HepG2 (cell line): ENCODE results near the gene FHIT. TPM values are rescaled to one million over a fixed set of nuclear protein-coding genes. Genes with fewer than 3 reads are reported as not detected.

Source experiments
- ATAC-seq: fragments of 200-7000 bp; cut with Tn5 transposase; 3 replicates; pipeline ENCODE4 v1.9.1; 2020; ENCODE audit warnings: mild to moderate bottlenecking, moderate library complexity
- BruUV-seq: library from RNA; stranded (reverse); fragments of 400-500 nt; replicated peaks from 2 replicates; lab custom pipeline; 2021; lab: Mats Ljungman, UMichigan
- CTCF ChIA-PET: fragments of 300-600 bp; formaldehyde crosslinking; extraction: SDS; loops from one replicate; lab custom pipeline; 2021; ENCODE audit warnings: low total read pairs, inconsistent platforms, low intra/inter-chr PET ratio; lab: Yijun Ruan, JAX
- POLR2A ChIA-PET: fragments of 350-600 bp; sonication (Branson Sonifier 250); formaldehyde crosslinking; loops from one replicate; lab custom pipeline; 2020; ENCODE audit warnings: antibody characterized with exemption, inconsistent platforms; lab: Yijun Ruan, JAX
- DNase-seq: peaks from one replicate; pipeline ENCODE4 v3.0.0-alpha.2; 2015; ENCODE audit warnings: low spot score
- FAIRE-seq: peaks from 3 replicates; lab custom pipeline; 2011; peaks lifted over from hg19 to GRCh38; lab: Jason Lieb, UNC
- H2AFZ ChIP-seq: one replicate; pipeline ENCODE4 v1.6.1; 2011; ENCODE audit warnings: low read length, inconsistent platforms
- H3K27ac ChIP-seq: fragments of 300-600 bp; 3 replicates; pipeline ENCODE4 v1.8.0; 2011; ENCODE audit warnings: mixed run types, mild to moderate bottlenecking, mixed read lengths, low read length, inconsistent platforms; ENCODE audit not compliant: insufficient read depth; ENCODE audit errors: extremely low read length
- H3K27me3 ChIP-seq, 2 experiments: fragments of 200-600 bp in 1 of 2; 2 replicates in 1 of 2; 3 replicates in 1 of 2; pipeline versions ENCODE4 v1.6.0 to v1.8.0; 2011; ENCODE audit warnings: low read length in 2 of 2, mild to moderate bottlenecking in 2 of 2, moderate library complexity in 2 of 2, inconsistent platforms in 1 of 2; ENCODE audit not compliant: insufficient read depth in 2 of 2, control insufficient read depth in 1 of 2
- H3K36me3 ChIP-seq, 2 experiments: fragments of 200-600 bp in 1 of 2; replicated peaks in 1 of 2; 2 replicates in 1 of 2; 3 replicates in 1 of 2; pipeline versions ENCODE4 v1.5.1 to v1.8.0; 2011; ENCODE audit warnings: low read length in 2 of 2, inconsistent platforms in 1 of 2; ENCODE audit not compliant: insufficient read depth in 2 of 2, control insufficient read depth in 1 of 2
- H3K4me1 ChIP-seq: 2 replicates; pipeline ENCODE4 v1.5.1; 2012; ENCODE audit warnings: low read length, inconsistent platforms; ENCODE audit not compliant: insufficient read depth
- H3K4me2 ChIP-seq: 2 replicates; pipeline ENCODE4 v1.6.0; 2011; ENCODE audit warnings: low read depth, low read length, inconsistent platforms
- H3K4me3 ChIP-seq, 3 experiments: fragments of 200-600 bp in 1 of 3; sonication (generic), shearing (Covaris generic) in 1 of 3; replicated peaks in 1 of 3; 2 replicates each; pipeline ENCODE4 v1.5.1; 2011 to 2016; ENCODE audit warnings: low read length in 3 of 3, inconsistent platforms in 2 of 3, low read depth in 2 of 3, mild to moderate bottlenecking in 2 of 3, control low read depth in 1 of 3, mixed read lengths in 1 of 3; ENCODE audit not compliant: insufficient read depth in 1 of 3
- H3K79me2 ChIP-seq: one replicate; pipeline ENCODE4 v1.6.1; 2011; ENCODE audit warnings: low read length, inconsistent platforms; ENCODE audit not compliant: insufficient read depth
- H3K9ac ChIP-seq: 2 replicates; pipeline ENCODE4 v1.6.0; 2011; ENCODE audit warnings: mild to moderate bottlenecking, low read depth, low read length, inconsistent platforms; ENCODE audit not compliant: insufficient read depth
- H3K9me3 ChIP-seq: 2 replicates; pipeline ENCODE4 v1.5.1; 2012; ENCODE audit warnings: mild to moderate bottlenecking, low read length
- H4K20me1 ChIP-seq: 2 replicates; pipeline ENCODE4 v1.6.0; 2011; ENCODE audit warnings: inconsistent platforms, mild to moderate bottlenecking, low read length, moderate library complexity; ENCODE audit not compliant: insufficient read depth
- HES4 ChIP-seq: sonication (generic); formaldehyde crosslinking; IDR thresholded peaks from 2 replicates; pipeline ENCODE4 v1.9.0; 2021; ENCODE audit warnings: mild to moderate bottlenecking, missing genetic modification reagents, borderline replicate concordance
- NPAS2 ChIP-seq: sonication (generic); formaldehyde crosslinking; IDR thresholded peaks from 2 replicates; pipeline ENCODE4 v1.8.0; 2022; ENCODE audit warnings: mild to moderate bottlenecking, missing genetic modification reagents, borderline replicate concordance
- TBP ChIP-seq: sonication (generic); formaldehyde crosslinking; IDR thresholded peaks from 2 replicates; pipeline ENCODE4 v1.5.0; 2020; ENCODE audit warnings: missing genetic modification reagents
- ZNF292 ChIP-seq: sonication (generic); formaldehyde crosslinking; IDR thresholded peaks from 2 replicates; pipeline ENCODE4 v1.8.1; 2022; ENCODE audit warnings: mild to moderate bottlenecking, low read depth, missing genetic modification reagents, borderline replicate concordance
- WGBS: methylation state at CpG from one replicate; pipeline ENCODE4 v1.1.6; 2017; ENCODE audit warnings: low lambda C conversion rate; 5-methylcytosine and 5-hydroxymethylcytosine counted together
- in situ Hi-C: cut with HindIII; loops from 2 replicates; pipeline ENCODE4 v1.10.0; 2017; ENCODE audit warnings: low pct_unique_long_range_greater_than_20kb; ENCODE audit not compliant: extremely low pct_ligation_motif_present
- intact Hi-C: fragments of 100-400 bp; cut with micrococcal nuclease; formaldehyde crosslinking; loops from one replicate; pipeline ENCODE4 v1.10.0; 2022; ENCODE audit not compliant: unreplicated experiment
- polyA plus RNA-seq, 8 experiments: library from polyadenylated mRNA; depleted of rRNA in 3 of 8; stranded (reverse) in 7 of 8; unstranded in 1 of 8; fragments of >200 nt; fragmentation: Illumina TruSeq in 4 of 8; extraction: Trizol in 4 of 8; gene quantifications; 2 replicates each; pipeline versions ENCODE4 v1.2.1 to v1.2.3, GENCODE V29; 2011 to 2016; ENCODE audit warnings: low read depth in 4 of 8, missing spikeins in 1 of 8, mixed read lengths in 1 of 8; ENCODE audit not compliant: insufficient read depth in 1 of 8
- total RNA-seq, 5 experiments: library from RNA; depleted of rRNA; stranded (reverse); fragments of >200 nt; fragmentation: Illumina TruSeq; extraction: Trizol; gene quantifications; 2 replicates each; pipeline ENCODE4 v1.2.3, GENCODE V29; 2016; ENCODE audit warnings: low read depth in 1 of 5

FHIT gene
- total and polyA plus RNA-seq, 2 of the 13 experiments (the other 11 are each of a cell fraction or from before 2014, with no cell fraction given), result 4.0 to 4.6 TPM

DNA sequence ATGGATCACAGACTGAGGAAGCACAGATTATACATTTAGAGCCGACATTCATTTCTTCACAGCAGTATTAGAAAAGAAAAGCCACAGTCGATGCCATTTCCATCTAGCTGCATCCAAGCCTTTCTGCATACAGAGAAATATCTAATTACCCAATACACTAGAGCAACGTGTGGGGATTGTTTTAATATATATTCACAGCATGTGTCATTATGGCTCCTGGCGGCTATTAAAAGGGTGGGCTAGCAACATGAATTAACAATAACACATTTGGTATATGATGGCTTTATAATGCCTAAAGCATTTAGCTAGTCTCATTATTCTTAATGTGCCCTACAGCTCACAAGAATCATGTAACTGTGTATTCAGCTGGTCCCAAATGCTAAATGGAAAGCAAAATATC, 1030.5 kb downstream of the FHIT start:
- CTCF ChIA-PET, result no interaction called here
- BruUV-seq, result no TSS peak
- no peak for ATAC-seq
- no peak overlapping the region for H3K9ac ChIP-seq
- H3K27ac ChIP-seq, result no peak overlapping the region
- no peaks in the 10 kb centered on the region for H4K20me1 ChIP-seq
- H3K4me3 ChIP-seq, result no peak overlapping the region
- no peak overlapping the region for H3K4me2 ChIP-seq
- H3K36me3 ChIP-seq, result no peaks in the 10 kb centered on the region
- H3K79me2 ChIP-seq, result no peaks in the 10 kb centered on the region
- no peaks in the 10 kb centered on the region for H3K9me3 ChIP-seq
- no peak for TF ChIP-seq TBP (CRISPR knock-in tag)
- WGBS, result 16% methylated on average over 4 of the region's 4 CpGs
- no peak for FAIRE-seq
- in situ Hi-C loops (no loop called here), intact Hi-C loops (no loop called here)
- no peak for DNase-seq
- POLR2A ChIA-PET, result no interaction called here
- no peak overlapping the region for H2AFZ ChIP-seq
- H3K4me1 ChIP-seq, result no peaks in the 10 kb centered on the region
- H3K27me3 ChIP-seq, result no peaks in the 10 kb centered on the region; a peak in 1 of 5 replicates

DNA sequence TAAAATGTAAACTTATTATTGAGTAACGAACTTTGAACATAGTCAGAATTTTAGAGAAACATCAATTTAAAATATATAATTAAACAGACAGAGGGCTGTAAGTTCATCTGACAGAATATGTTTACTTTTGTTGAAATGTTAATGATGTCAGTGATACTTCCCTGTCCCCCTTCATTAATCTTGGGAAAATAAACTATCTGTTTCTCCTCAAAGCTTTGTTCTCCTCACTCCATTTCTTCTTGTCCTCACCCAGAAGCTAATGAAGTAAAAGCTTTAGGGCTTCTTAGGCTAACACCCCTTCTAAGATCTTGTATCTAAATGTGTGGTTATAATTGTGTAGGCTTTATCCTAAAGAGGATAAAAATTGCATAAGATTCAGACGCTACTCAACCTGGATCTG, 1031.8 kb downstream of the FHIT start:
- BruUV-seq, result no TSS peak
- ATAC-seq (no peak), DNase-seq (no peak), FAIRE-seq (no peak)
- Histone ChIP-seq H3K4me3 (no peak overlapping the region), H3K9me3 (no peaks in the 10 kb centered on the region), H3K79me2 (no peaks in the 10 kb centered on the region), H3K4me2 (no peak overlapping the region), H4K20me1 (no peaks in the 10 kb centered on the region), H3K4me1 (no peaks in the 10 kb centered on the region), H3K27me3 (no peaks in the 10 kb centered on the region; a peak in 1 of 5 replicates), H3K9ac (no peak overlapping the region), H3K36me3 (no peaks in the 10 kb centered on the region), H2AFZ (no peak overlapping the region), H3K27ac (no peak overlapping the region)
- CTCF ChIA-PET, result no interaction called here
- WGBS, result 1% methylated on average over 2 of the region's 2 CpGs
- in situ Hi-C loops (no loop called here), intact Hi-C loops (no loop called here)
- POLR2A ChIA-PET, result no interaction called here
- TF ChIP-seq ZNF292 (no peak), HES4 (CRISPR knock-in tag) (no peak), NPAS2 (CRISPR knock-in tag) (no peak)
